ENCODE measurements around the gene TMEM255B. TPM values are rescaled to one million over a fixed set of nuclear protein-coding genes. Genes with fewer than 3 reads are reported as not detected.

The TMEM255B gene
- total RNA-seq, 1 experiment from 2014 or later: 7.7 TPM

- H3K9ac ChIP-seq (ENCODE audit: low read length): no peak overlapping the region
- ChIA-PET RAD21 (ENCODE audit: low non-redundant PET in 1 of 2, low total read pairs in 2 of 2, uncharacterized antibody in 2 of 2, unreplicated experiment in 2 of 2) (no interaction called here), POLR2A (no interaction called here), CTCF (no interaction called here)
- no peak overlapping the region for H2AFZ ChIP-seq (ENCODE audit: low read depth, low read length, poor library complexity, severe bottlenecking)
- no peaks in the 10 kb centered on the region for H3K36me3 ChIP-seq (ENCODE audit: control insufficient read depth in 1 of 2, insufficient read depth in 2 of 2, low read length in 2 of 2)
- H3K4me1 ChIP-seq (ENCODE audit: control insufficient read depth in 1 of 2, insufficient read depth in 2 of 2, low read length in 2 of 2): peaks cover 4 to 13% of the 10 kb centered on the region in 2 experiments
- no peaks in the 10 kb centered on the region for H3K9me2 ChIP-seq (ENCODE audit: insufficient read depth)
- H3K4me3 ChIP-seq (replicated peaks in 1 of 2; ENCODE audit: low read depth in 1 of 2, low read length in 2 of 2): no peak overlapping the region
- DNase-seq (ENCODE audit: low read depth, low spot score) (no peak), ATAC-seq (no peak)
- no TSS peak for BruUV-seq (replicated peaks)
- no peaks in the 10 kb centered on the region for H3K27me3 ChIP-seq (ENCODE audit: insufficient read depth, low read length)
- peaks cover 16 to 17% of the 10 kb centered on the region in 2 experiments; a peak in 2 of 4 replicates for H3K9me3 ChIP-seq (ENCODE audit: control insufficient read depth in 1 of 2, insufficient read depth in 1 of 2, low read depth in 1 of 2, low read length in 2 of 2)
- H3K79me2 ChIP-seq (ENCODE audit: insufficient read depth, low read length): peaks cover 3% of the 10 kb centered on the region
- no peak overlapping the region for H3K27ac ChIP-seq (ENCODE audit: low read depth, low read length)
- no peaks in the 10 kb centered on the region for H4K20me1 ChIP-seq (ENCODE audit: insufficient read depth)
- TF ChIP-seq TCF7L2 (IDR thresholded peaks at IDR 0.05; ENCODE audit: borderline replicate concordance, extremely low read depth, insufficient read depth, insufficient read length): no peak
- TF ChIP-seq REST (IDR thresholded peaks at IDR 0.05; ENCODE audit: low read depth): no peak
- no peak for TF ChIP-seq ELF1 (IDR thresholded peaks at IDR 0.05; ENCODE audit: borderline replicate concordance, low read depth)
- TF ChIP-seq POLR2AphosphoS5 (IDR thresholded peaks at IDR 0.05; ENCODE audit: low read depth, low read length): no peak
- no peak for TF ChIP-seq SIN3A (IDR thresholded peaks at IDR 0.05; ENCODE audit: low read depth)
- no peak for TF ChIP-seq ZNF274 (IDR thresholded peaks at IDR 0.05; ENCODE audit: low read depth, low read length)
- no peak for TF ChIP-seq FOSL1 (IDR thresholded peaks at IDR 0.05; ENCODE audit: low read depth)
- TF ChIP-seq ZFX (IDR thresholded peaks at IDR 0.05): no peak
- H3K4me2 ChIP-seq (ENCODE audit: low read length): no peak overlapping the region
- intact Hi-C loops (cut with micrococcal nuclease): no loop called here
Measured at GRCh38 chr13:113810640-113811039, 51.6 kb downstream of the TMEM255B start.
